A549 (cell line): ENCODE measurements around the gene TROAP. TPM values are rescaled to one million over a fixed set of nuclear protein-coding genes. Genes with fewer than 3 reads are reported as not detected.

Source experiments
- ATAC-seq, 2 experiments: fragments of 200-7000 bp in 1 of 2; fragments of >200 bp in 1 of 2; cut with Nextera tagmentation in 1 of 2; cut with Tn5 transposase in 1 of 2; 3 replicates each; pipeline versions ENCODE4 v1.8.0 to v1.9.1; 2018 to 2020; ENCODE audit warnings: mild to moderate bottlenecking in 1 of 2, moderate library complexity in 1 of 2
- CTCF ChIA-PET: fragments of 300-600 bp; sonication (Branson Sonifier 250); formaldehyde crosslinking; extraction: SDS; loops from one replicate; lab custom pipeline; 2021; ENCODE audit warnings: antibody characterized with exemption, inconsistent platforms; lab: Yijun Ruan, JAX
- POLR2A ChIA-PET: fragments of 350-600 bp; formaldehyde crosslinking; extraction: SDS; loops from one replicate; lab custom pipeline; 2021; ENCODE audit warnings: antibody characterized with exemption, inconsistent platforms; lab: Yijun Ruan, JAX
- DNase-seq, 2 experiments: peaks; one replicate each; pipeline versions ENCODE4 v3.0.0 to v3.0.0-alpha.2; 2011 to 2016; ENCODE audit warnings: low read depth in 1 of 2, low spot score in 1 of 2
- FAIRE-seq: peaks from 2 replicates; lab custom pipeline; 2011; peaks lifted over from hg19 to GRCh38; lab: Jason Lieb, UNC
- H3K27ac ChIP-seq, 2 experiments: fragments of >200 bp; sonication (Bioruptor Twin); formaldehyde crosslinking; 3 replicates each; pipeline ENCODE4 v1.5.1; 2016 to 2017
- H3K4me1 ChIP-seq: fragments of >200 bp; sonication (Bioruptor Twin); formaldehyde crosslinking; 3 replicates; pipeline ENCODE4 v1.6.1; 2016
- H3K4me2 ChIP-seq: fragments of >200 bp; sonication (Bioruptor Twin); formaldehyde crosslinking; 3 replicates; pipeline ENCODE4 v1.6.1; 2016
- H3K4me3 ChIP-seq: fragments of >200 bp; sonication (Bioruptor Twin); formaldehyde crosslinking; 3 replicates; pipeline ENCODE4 v1.5.1; 2016
- H3K9me3 ChIP-seq: fragments of >200 bp; sonication (Bioruptor Twin); formaldehyde crosslinking; 3 replicates; pipeline ENCODE4 v1.6.1; 2016
- BCL3 ChIP-seq: fragments of >200 bp; sonication (Bioruptor Twin); formaldehyde crosslinking; IDR thresholded peaks from 3 replicates; pipeline ENCODE4 v1.6.1; 2016
- CBX8 ChIP-seq: fragments of 200-600 bp; sonication (generic); IDR thresholded peaks from 2 replicates; pipeline ENCODE4 v1.6.1; 2016
- CHD2 ChIP-seq: fragments of 150-350 bp; IDR thresholded peaks from 2 replicates; pipeline ENCODE4 v1.6.1; 2014; ENCODE audit warnings: low read length; ENCODE audit not compliant: partially characterized antibody
- CHD4 ChIP-seq: fragments of 200-600 bp; sonication (generic); IDR thresholded peaks from 2 replicates; pipeline ENCODE4 v1.6.1; 2016; ENCODE audit warnings: antibody characterized with exemption, mild to moderate bottlenecking, borderline replicate concordance
- E2F6 ChIP-seq: IDR thresholded peaks from 2 replicates; pipeline ENCODE4 v1.6.1; 2012; ENCODE audit warnings: low read depth, borderline replicate concordance
- EHF ChIP-seq: fragments of 250-450 bp; sonication (Bioruptor Pico); IDR thresholded peaks from 2 replicates; pipeline ENCODE4 v1.5.0; 2020; ENCODE audit warnings: mild to moderate bottlenecking
- EP300 ChIP-seq, 2 experiments: fragments of >200 bp; sonication (Bioruptor Twin); formaldehyde crosslinking; IDR thresholded peaks; 2 replicates in 1 of 2; 3 replicates in 1 of 2; pipeline ENCODE4 v1.6.1; 2016 to 2017
- ESRRA ChIP-seq: fragments of 150-350 bp; IDR thresholded peaks from 2 replicates; pipeline ENCODE4 v1.6.1; 2014; ENCODE audit warnings: mild to moderate bottlenecking, low read length, borderline replicate concordance
- FOSL2 ChIP-seq, 2 experiments: fragments of 450-650 bp in 1 of 2; fragments of >200 bp in 1 of 2; sonication (Bioruptor Twin) in 1 of 2; formaldehyde crosslinking; IDR thresholded peaks; 2 replicates each; pipeline versions ENCODE4 v1.5.0 to v1.6.1; 2016 to 2020; ENCODE audit warnings: mild to moderate bottlenecking in 1 of 2, moderate library complexity in 1 of 2
- FOXS1 ChIP-seq: fragments of 250-450 bp; sonication (Bioruptor Pico); IDR thresholded peaks from 2 replicates; pipeline ENCODE4 v1.5.0; 2020; ENCODE audit warnings: mild to moderate bottlenecking, moderate library complexity
- HDAC2 ChIP-seq: fragments of 200-600 bp; sonication (generic); IDR thresholded peaks from 2 replicates; pipeline ENCODE4 v1.6.1; 2016
- HMGXB4 ChIP-seq: fragments of 250-450 bp; sonication (Bioruptor Pico); IDR thresholded peaks from 2 replicates; pipeline ENCODE4 v1.5.0; 2021; ENCODE audit warnings: mild to moderate bottlenecking, moderate library complexity, borderline replicate concordance
- HOXA7 ChIP-seq: fragments of 250-450 bp; sonication (Bioruptor Pico); IDR thresholded peaks from 2 replicates; pipeline ENCODE4 v1.5.0; 2020; ENCODE audit warnings: mild to moderate bottlenecking, moderate library complexity
- HOXB13 ChIP-seq: fragments of 250-450 bp; sonication (Bioruptor Pico); IDR thresholded peaks from 2 replicates; pipeline ENCODE4 v1.5.0; 2020; ENCODE audit warnings: low read depth, mild to moderate bottlenecking, moderate library complexity
- HOXB5 ChIP-seq: fragments of 250-450 bp; sonication (Bioruptor Pico); IDR thresholded peaks from 2 replicates; pipeline ENCODE4 v1.5.0; 2020; ENCODE audit warnings: mild to moderate bottlenecking, moderate library complexity
- JUN ChIP-seq, 2 experiments: fragments of >200 bp; sonication (Bioruptor Twin); formaldehyde crosslinking; IDR thresholded peaks; 2 replicates in 1 of 2; 3 replicates in 1 of 2; pipeline ENCODE4 v1.6.1; 2016 to 2017
- JUNB ChIP-seq: fragments of >200 bp; sonication (Bioruptor Twin); formaldehyde crosslinking; IDR thresholded peaks from 2 replicates; pipeline ENCODE4 v1.6.1; 2016
- KDM1A ChIP-seq: fragments of 200-600 bp; sonication (generic); IDR thresholded peaks from 2 replicates; pipeline ENCODE4 v1.6.1; 2016; ENCODE audit warnings: low read depth, mild to moderate bottlenecking
- MAFK ChIP-seq: fragments of 450-650 bp; IDR thresholded peaks from 2 replicates; pipeline ENCODE4 v1.6.1; 2014; ENCODE audit not compliant: partially characterized antibody
- MYC ChIP-seq: IDR thresholded peaks from 2 replicates; pipeline ENCODE4 v1.6.1; 2012; ENCODE audit warnings: mild to moderate bottlenecking, inconsistent platforms, low read length, improper control_type of control experiment, borderline replicate concordance
- NFE2L2 ChIP-seq: fragments of 150-350 bp; conservative IDR thresholded peaks from 2 replicates; pipeline ENCODE4 v1.6.1; 2014; ENCODE audit warnings: low read length
- NPAS2 ChIP-seq: fragments of 250-450 bp; sonication (Bioruptor Pico); IDR thresholded peaks from 2 replicates; pipeline ENCODE4 v1.8.0; 2022; ENCODE audit warnings: mild to moderate bottlenecking, moderate library complexity, borderline replicate concordance
- NR3C1 ChIP-seq: fragments of >200 bp; sonication (Bioruptor Twin); formaldehyde crosslinking; IDR thresholded peaks from 3 replicates; pipeline ENCODE4 v1.6.1; 2017
- PBX3 ChIP-seq: IDR thresholded peaks from 2 replicates; pipeline ENCODE4 v1.6.1; 2012
- PHF8 ChIP-seq: fragments of 200-600 bp; sonication (generic); IDR thresholded peaks from 2 replicates; pipeline ENCODE4 v1.6.1; 2016; ENCODE audit warnings: low read depth, mild to moderate bottlenecking, antibody characterized with exemption, moderate library complexity, borderline replicate concordance
- POLR2A ChIP-seq: IDR thresholded peaks from 2 replicates; pipeline ENCODE4 v1.6.1; 2012; ENCODE audit warnings: mild to moderate bottlenecking, low read length
- POLR2AphosphoS2 ChIP-seq: conservative IDR thresholded peaks from 2 replicates; pipeline ENCODE4 v1.6.1; 2012; ENCODE audit warnings: low read length, improper control_type of control experiment, inconsistent platforms
- RARB ChIP-seq: fragments of 250-450 bp; sonication (Bioruptor Pico); IDR thresholded peaks from 2 replicates; pipeline ENCODE4 v1.8.0; 2021; ENCODE audit warnings: mild to moderate bottlenecking, moderate library complexity
- RCOR1 ChIP-seq: fragments of 150-350 bp; IDR thresholded peaks from 2 replicates; pipeline ENCODE4 v1.6.1; 2014; ENCODE audit warnings: antibody characterized with exemption, low read length, low read depth
- REST ChIP-seq: fragments of 200-600 bp; sonication (generic); IDR thresholded peaks from 2 replicates; pipeline ENCODE4 v1.6.1; 2016; ENCODE audit warnings: antibody characterized with exemption, mild to moderate bottlenecking, moderate library complexity
- SMC3 ChIP-seq: fragments of >200 bp; sonication (Bioruptor Twin); formaldehyde crosslinking; IDR thresholded peaks from 3 replicates; pipeline ENCODE4 v1.6.1; 2018; ENCODE audit warnings: inconsistent platforms
- ZC3H11A ChIP-seq: fragments of 450-650 bp; IDR thresholded peaks from 2 replicates; pipeline ENCODE4 v1.6.1; 2014; ENCODE audit warnings: antibody characterized with exemption, mild to moderate bottlenecking
- ZFP36 ChIP-seq: fragments of 450-650 bp; IDR thresholded peaks from 2 replicates; pipeline ENCODE4 v1.6.1; 2014; ENCODE audit warnings: borderline replicate concordance; ENCODE audit not compliant: partially characterized antibody
- ZNF302 ChIP-seq: fragments of 250-450 bp; sonication (Bioruptor Pico); IDR thresholded peaks from 2 replicates; pipeline ENCODE4 v1.9.0; 2021; ENCODE audit warnings: inconsistent platforms, mild to moderate bottlenecking, moderate library complexity
- ZSCAN20 ChIP-seq: fragments of 250-450 bp; sonication (Bioruptor Pico); IDR thresholded peaks from 2 replicates; pipeline ENCODE4 v1.8.0; 2022; ENCODE audit warnings: mild to moderate bottlenecking, moderate library complexity
- WGBS: methylation state at CpG from one replicate; pipeline ENCODE4 v1.1.6; 2017; ENCODE audit errors: missing lambda C conversion rate; 5-methylcytosine and 5-hydroxymethylcytosine counted together
- polyA plus RNA-seq, 4 experiments: library from polyadenylated mRNA; depleted of rRNA in 3 of 4; stranded (reverse); fragments of >200 nt; fragmentation: RNase III in 1 of 4; extraction: RNeasy Plus Mini Kit Qiagen cat#74134 plus additional on column Dnase treatment in 1 of 4; gene quantifications; 2 replicates in 3 of 4; 3 replicates in 1 of 4; pipeline ENCODE4 v1.2.3, GENCODE V29; 2011 to 2017

The TROAP gene
- polyA plus RNA-seq, 2 of the 4 experiments (the other 2 are of a cell fraction), result 50.0 to 55.5 TPM

GRCh38 chr12:49273726-49274395 is 49.2 kb upstream of the TROAP start:
- no peak for FAIRE-seq
- peak in 1 of 2 experiments; percentile 6; a peak in 3 of 6 replicates for ATAC-seq
- no peaks in the 10 kb centered on the region for H3K9me3 ChIP-seq
- H3K4me3 ChIP-seq, result no peak overlapping the region
- POLR2A ChIA-PET, result interaction anchor here (0.6 to 0.7 kb wide), 3 partner anchors 14 to 446 kb away, joined by 3 to 9 read pairs (median 9); no protein-coding TSS in a partner anchor
- CTCF ChIA-PET, result interaction anchor here (0.6 to 4.9 kb wide), 10 partner anchors 10 to 74 kb away, joined by 3 to 41 read pairs (median 3); no protein-coding TSS in a partner anchor
- H3K4me2 ChIP-seq, result no peak overlapping the region
- peaks cover 22% of the 10 kb centered on the region for H3K4me1 ChIP-seq
- no peak for DNase-seq
- WGBS, result 83% methylated on average over 6 of the region's 6 CpGs
- H3K27ac ChIP-seq, result no peak overlapping the region
- TF ChIP-seq JUNB (no peak), EP300 (IDR thresholded peaks at IDR 0.05) (no peak), RARB (peak; percentile 75), MAFK (no peak), HOXB5 (CRISPR knock-in tag) (no peak), HDAC2 (no peak), FOXS1 (CRISPR knock-in tag) (no peak), KDM1A (no peak), BCL3 (no peak), ZC3H11A (no peak), ZFP36 (no peak), CHD2 (peak; percentile 41), NFE2L2 (no peak), HOXB13 (CRISPR knock-in tag) (no peak), HMGXB4 (CRISPR knock-in tag) (no peak), CHD4 (no peak), ZNF302 (CRISPR knock-in tag) (no peak), ESRRA (no peak), RCOR1 (no peak), POLR2AphosphoS2 (peak; percentile 97), PBX3 (no peak), E2F6 (no peak), NR3C1 (no peak), SMC3 (no peak), POLR2A (no peak), NPAS2 (CRISPR knock-in tag) (no peak), PHF8 (no peak), REST (no peak), JUN (IDR thresholded peaks at IDR 0.05) (no peak; a peak in 3 of 5 replicates), CBX8 (no peak), FOSL2 (IDR thresholded peaks at IDR 0.05) (no peak), FOSL2 (CRISPR knock-in tag; IDR thresholded peaks at IDR 0.05) (0 out of 2 replicates have a peak, but pooled peaks have one; percentile 15), EHF (CRISPR knock-in tag) (no peak), MYC (no peak), HOXA7 (CRISPR knock-in tag) (peak; percentile 94), ZSCAN20 (CRISPR knock-in tag) (no peak)
